Adrenal gland (tissue), 19 donors: ENCODE measurements around the gene RPL10. TPM values are rescaled to one million over a fixed set of nuclear protein-coding genes. Genes with fewer than 3 reads are reported as not detected.

Experiments used
- DNase-seq, 7 donors: peaks; one replicate each; pipeline ENCODE4 v3.0.0-alpha.2; 2019 to 2020
- H3K27ac ChIP-seq, 5 donors: fragments of 200-600 bp; sonication (generic) in 4 of 5; 1 replicate in 3 of 5; 2 replicates in 2 of 5; pipeline versions ENCODE4 v1.5.1 to v1.8.0; 2016 to 2020; ENCODE audit warnings: mild to moderate bottlenecking in 1 of 5
- H3K27me3 ChIP-seq: fragments of 200-600 bp; 2 replicates; pipeline ENCODE4 v1.8.0; 2021
- H3K36me3 ChIP-seq, 2 donors: fragments of 200-600 bp; replicated peaks in 1 of 2; 1 replicate in 1 of 2; 2 replicates in 1 of 2; pipeline versions ENCODE4 v1.5.1 to v1.8.0; 2018 to 2022
- H3K4me1 ChIP-seq, 2 donors: fragments of 200-600 bp; replicated peaks in 1 of 2; 1 replicate in 1 of 2; 2 replicates in 1 of 2; pipeline versions ENCODE4 v1.5.1 to v1.8.0; 2018 to 2021
- H3K4me3 ChIP-seq, 4 donors: fragments of 200-600 bp; sonication (generic) in 3 of 4; one replicate each; pipeline ENCODE4 v1.5.1; 2016 to 2018
- H3K9me3 ChIP-seq, 3 donors: fragments of 200-600 bp; sonication (generic) in 1 of 3; replicated peaks in 1 of 3; 1 replicate in 2 of 3; 2 replicates in 1 of 3; pipeline versions ENCODE4 v1.5.1 to v1.8.0; 2016 to 2021
- CTCF ChIP-seq, 6 experiments: fragments of 450-650 bp in 4 of 6; fragments of 200-600 bp in 2 of 6; sonication (generic) in 1 of 6; IDR thresholded peaks; 1 replicate in 5 of 6; 2 replicates in 1 of 6; pipeline versions ENCODE4 v1.5.1 to v1.8.0; 2016 to 2021; ENCODE audit warnings: antibody characterized with exemption in 6 of 6, mild to moderate bottlenecking in 2 of 6, moderate library complexity in 1 of 6
- POLR2A ChIP-seq, 2 donors: fragments of 450-650 bp; IDR thresholded peaks; one replicate each; pipeline ENCODE4 v1.6.1; 2017; ENCODE audit warnings: antibody characterized with exemption in 2 of 2, mild to moderate bottlenecking in 2 of 2, moderate library complexity in 1 of 2
- WGBS, 4 donors: extraction: QIAGEN DNeasy Blood & Tissue Kit in 2 of 4; methylation state at CpG; one replicate each; pipeline versions ENCODE4 v1.1.5 to v1.1.7; 2013 to 2017; 5-methylcytosine and 5-hydroxymethylcytosine counted together
- intact Hi-C, 2 donors: fragments of 100-400 bp; cut with DNase I; formaldehyde crosslinking; loops; one replicate each; pipeline versions ENCODE4 v1.14.1 to v1.15.0; 2022 to 2023
- long read RNA-seq, 10 donors: library from polyadenylated mRNA in 3 of 10; unstranded in 2 of 10; stranded (forward) in 1 of 10; transcript quantifications; one replicate each; pipeline ENCODE4 v2.0.0 and lab custom pipeline, GENCODE V29; 2021 to 2026
- polyA plus RNA-seq, 3 donors: library from polyadenylated mRNA; stranded (reverse); fragments of 200-250 nt in 2 of 3; fragments of 350-450 nt in 1 of 3; fragmentation: Illumina TruSeq in 1 of 3; extraction: RNeasy Lipid Tissue Mini Kit (QIAGEN cat#74804) in 1 of 3; gene quantifications; one replicate each; pipeline ENCODE4 v1.2.3, GENCODE V29; 2013 to 2014
- total RNA-seq, 9 donors: library from RNA; depleted of rRNA in 4 of 9; stranded (reverse); fragments of >200 nt in 4 of 9; fragments of 120-200 nt in 1 of 9; fragmentation: NEBNext Ultra II Directional in 1 of 9; extraction: Animal tissue kit (Norgen Biotek cat#: 25700) in 1 of 9; gene quantifications; one replicate each; pipeline versions ENCODE4 v1.1.0 to v1.2.4, GENCODE V29; 2013 to 2023
- donor health status: healthy with polysubstance abuse.
- donor health status: Bipolar disorder and iron deficiency.
- donor health status: DM: yes; HTN: yes; CAD: no.
- donor health status: DM: no; HTN: no; CAD: no.
- donor health status: DM: no; HTN: no; CAD: no.
- donor health status: DM: yes; HTN: yes; CAD: no.

RPL10 gene
- 1,000 to 10,000 TPM in 8 of 9 donors, 100 to 1,000 TPM in 1; 626 to 5,287 (median 2,456) TPM for total RNA-seq
- polyA plus RNA-seq: 1,000 to 10,000 TPM; 1,725 to 3,645 (median 2,430) TPM
- long read RNA-seq, donor 1, transcript RPL10-216 (5 exons, 1,369 nt): minor isoform, 6 of 583 reads
- long read RNA-seq, donor 1, transcript RPL10-201 (6 exons, 2,278 nt): major isoform, 376 of 583 reads
- long read RNA-seq, donor 1, transcript RPL10-211 (5 exons, 802 nt): minor isoform, 17 of 583 reads
- long read RNA-seq, donor 1, transcript RPL10-204 (7 exons, 2,318 nt): minor isoform, 32 of 583 reads
- long read RNA-seq, donor 1, partial matches to known transcripts: 146 of 583 reads
- long read RNA-seq, donor 1, other reads (novel, unspliced or antisense): 0 of 583 reads
- long read RNA-seq, donor 2, transcript RPL10-201 (6 exons, 2,278 nt): major isoform, 288 of 447 reads
- long read RNA-seq, donor 2, transcript RPL10-211 (5 exons, 802 nt): minor isoform, 8 of 447 reads
- long read RNA-seq, donor 2, transcript RPL10-204 (7 exons, 2,318 nt): minor isoform, 22 of 447 reads
- long read RNA-seq, donor 2, partial matches to known transcripts: 121 of 447 reads
- long read RNA-seq, donor 2, other reads (novel, unspliced or antisense): 0 of 447 reads
- long read RNA-seq, donor 3, transcript RPL10-204 (7 exons, 2,318 nt): minor isoform, 17 of 422 reads
- long read RNA-seq, donor 3, transcript RPL10-201 (6 exons, 2,278 nt): major isoform, 310 of 422 reads
- long read RNA-seq, donor 3, transcript RPL10-211 (5 exons, 802 nt): minor isoform, 8 of 422 reads
- long read RNA-seq, donor 3, partial matches to known transcripts: 83 of 422 reads
- long read RNA-seq, donor 3, other reads (novel, unspliced or antisense): 0 of 422 reads
- long read RNA-seq, donor 4, transcript RPL10-204 (7 exons, 2,318 nt): minor isoform, 126 of 2,563 reads
- long read RNA-seq, donor 4, transcript RPL10-201 (6 exons, 2,278 nt): major isoform, 2,393 of 2,563 reads
- long read RNA-seq, donor 4, partial matches to known transcripts: 29 of 2,563 reads
- long read RNA-seq, donor 4, other reads (novel, unspliced or antisense): 10 of 2,563 reads
- long read RNA-seq, donor 5, transcript RPL10-204 (7 exons, 2,318 nt): minor isoform, 98 of 1,521 reads
- long read RNA-seq, donor 5, transcript RPL10-201 (6 exons, 2,278 nt): major isoform, 1,352 of 1,521 reads
- long read RNA-seq, donor 5, transcript RPL10-207 (7 exons, 657 nt): minor isoform, 14 of 1,521 reads
- long read RNA-seq, donor 5, partial matches to known transcripts: 37 of 1,521 reads
- long read RNA-seq, donor 5, other reads (novel, unspliced or antisense): 10 of 1,521 reads
- long read RNA-seq, donor 6, transcript RPL10-216 (5 exons, 1,369 nt): minor isoform, 5 of 2,878 reads
- long read RNA-seq, donor 6, transcript RPL10-201 (6 exons, 2,278 nt): major isoform, 2,729 of 2,878 reads
- long read RNA-seq, donor 6, transcript RPL10-204 (7 exons, 2,318 nt): minor isoform, 80 of 2,878 reads
- long read RNA-seq, donor 6, transcript RPL10-207 (7 exons, 657 nt): minor isoform, 11 of 2,878 reads
- long read RNA-seq, donor 6, partial matches to known transcripts: 39 of 2,878 reads
- long read RNA-seq, donor 6, other reads (novel, unspliced or antisense): 12 of 2,878 reads
- long read RNA-seq, donor 7, transcript RPL10-207 (7 exons, 657 nt): minor isoform, 5 of 495 reads
- long read RNA-seq, donor 7, transcript RPL10-211 (5 exons, 802 nt): minor isoform, 9 of 495 reads
- long read RNA-seq, donor 7, transcript RPL10-201 (6 exons, 2,278 nt): major isoform, 302 of 495 reads
- long read RNA-seq, donor 7, transcript RPL10-204 (7 exons, 2,318 nt): minor isoform, 10 of 495 reads
- long read RNA-seq, donor 7, partial matches to known transcripts: 165 of 495 reads
- long read RNA-seq, donor 7, other reads (novel, unspliced or antisense): 0 of 495 reads
- long read RNA-seq, donor 8, transcript RPL10-204 (7 exons, 2,318 nt): minor isoform, 18 of 812 reads
- long read RNA-seq, donor 8, transcript RPL10-207 (7 exons, 657 nt): minor isoform, 20 of 812 reads
- long read RNA-seq, donor 8, transcript RPL10-211 (5 exons, 802 nt): minor isoform, 10 of 812 reads
- long read RNA-seq, donor 8, transcript RPL10-201 (6 exons, 2,278 nt): major isoform, 511 of 812 reads
- long read RNA-seq, donor 8, partial matches to known transcripts: 243 of 812 reads
- long read RNA-seq, donor 8, other reads (novel, unspliced or antisense): 0 of 812 reads
- long read RNA-seq, donor 9, transcript RPL10-204 (7 exons, 2,318 nt): minor isoform, 17 of 285 reads
- long read RNA-seq, donor 9, transcript RPL10-211 (5 exons, 802 nt): minor isoform, 7 of 285 reads
- long read RNA-seq, donor 9, transcript RPL10-201 (6 exons, 2,278 nt): major isoform, 175 of 285 reads
- long read RNA-seq, donor 9, partial matches to known transcripts: 81 of 285 reads
- long read RNA-seq, donor 9, other reads (novel, unspliced or antisense): 0 of 285 reads
- long read RNA-seq, donor 10, transcript RPL10-211 (5 exons, 802 nt): minor isoform, 5 of 372 reads
- long read RNA-seq, donor 10, transcript RPL10-201 (6 exons, 2,278 nt): major isoform, 212 of 372 reads
- long read RNA-seq, donor 10, transcript RPL10-207 (7 exons, 657 nt): minor isoform, 5 of 372 reads
- long read RNA-seq, donor 10, transcript RPL10-204 (7 exons, 2,318 nt): minor isoform, 8 of 372 reads
- long read RNA-seq, donor 10, partial matches to known transcripts: 142 of 372 reads
- long read RNA-seq, donor 10, other reads (novel, unspliced or antisense): 0 of 372 reads

- 0 to 51% (median 31%) methylated on average over 30 to 69 of the region's 69 CpGs; no CpG with 5 or more reads in 1 of the 4 donors for WGBS, 4 donors
- TF ChIP-seq POLR2A (IDR thresholded peaks at IDR 0.05) (peak; percentile 93 to 94), CTCF (IDR thresholded peaks at IDR 0.05) (no peak)
- Histone ChIP-seq H3K4me3 (peak within 1 kb of the TSS; percentile 42 to 86 (median 62)), H3K4me1 (peaks cover 0 to 8% of the 10 kb centered on the region in 2 donors), H3K9me3 (no peaks in the 10 kb centered on the region), H3K36me3 (peaks cover 0 to 23% of the 10 kb centered on the region in 2 donors), H3K27me3 (no peaks in the 10 kb centered on the region), H3K27ac (peak within 1 kb of the TSS; percentile 88 to 99 (median 98))
- DNase-seq: peak; percentile 93 to 98 (median 95)
- intact Hi-C loops: loop anchor here in 1 of 2 donors (5.0 kb wide), 1 partner anchor 134 kb away; no protein-coding TSS in a partner anchor
Observed at GRCh38 chrX:154397888-154398667, at the start of gene RPL10. Gene RPL10 (plus strand): TSS chrX:154398377. CDS start chrX:154398520, 143 bp downstream.

GRCh38 chrX:154348646-154349358, 49.4 kb upstream of the RPL10 start:
- Histone ChIP-seq H3K27ac (no peak overlapping the region), H3K36me3 (peaks cover 0 to 50% of the 10 kb centered on the region in 2 donors), H3K9me3 (no peaks in the 10 kb centered on the region), H3K4me3 (no peak overlapping the region), H3K4me1 (no peaks in the 10 kb centered on the region), H3K27me3 (no peaks in the 10 kb centered on the region)
- TF ChIP-seq POLR2A (IDR thresholded peaks at IDR 0.05) (no peak), CTCF (IDR thresholded peaks at IDR 0.05) (no peak)
- intact Hi-C loops: no loop called here
- 89 to 93% (median 91%) methylated on average over 23 to 24 of the region's 24 CpGs; no CpG with 5 or more reads in 1 of the 4 donors for WGBS, 4 donors
- DNase-seq: no peak
